GM20000 (cell line): ENCODE measurements around the gene MMP28.

Source experiments
- DNase-seq: peaks from one replicate; pipeline ENCODE4 v3.0.0; 2012; ENCODE audit warnings: low spot score
- TF ChIP-seq, protein P1 (sequence below): IDR thresholded peaks from 2 replicates; pipeline ENCODE4 v1.5.1; 2012; ENCODE audit warnings: mild to moderate bottlenecking, control low read depth; ENCODE audit errors: extremely low read depth, missing control alignments

Gene MMP28

DNA sequence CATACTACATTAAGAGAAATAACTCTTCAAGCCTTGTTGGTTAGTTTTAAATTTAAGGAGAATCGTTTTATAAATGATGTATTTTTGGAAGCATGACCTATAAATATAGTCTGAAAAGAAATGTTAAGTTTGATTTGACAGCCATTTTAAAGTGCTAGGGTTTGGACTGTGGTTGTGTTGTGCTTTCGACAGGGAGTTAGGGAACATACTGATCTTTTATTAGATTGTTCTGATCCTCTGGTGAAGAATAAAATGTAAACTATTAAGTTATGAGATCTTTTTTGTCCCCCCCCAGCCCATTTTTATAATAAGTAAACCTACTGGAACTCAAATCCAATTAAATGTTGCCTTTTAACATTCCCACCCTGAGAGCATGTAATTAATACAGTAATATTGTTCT is 25.9 kb upstream of the MMP28 start:
- TF ChIP-seq, protein P1, sequence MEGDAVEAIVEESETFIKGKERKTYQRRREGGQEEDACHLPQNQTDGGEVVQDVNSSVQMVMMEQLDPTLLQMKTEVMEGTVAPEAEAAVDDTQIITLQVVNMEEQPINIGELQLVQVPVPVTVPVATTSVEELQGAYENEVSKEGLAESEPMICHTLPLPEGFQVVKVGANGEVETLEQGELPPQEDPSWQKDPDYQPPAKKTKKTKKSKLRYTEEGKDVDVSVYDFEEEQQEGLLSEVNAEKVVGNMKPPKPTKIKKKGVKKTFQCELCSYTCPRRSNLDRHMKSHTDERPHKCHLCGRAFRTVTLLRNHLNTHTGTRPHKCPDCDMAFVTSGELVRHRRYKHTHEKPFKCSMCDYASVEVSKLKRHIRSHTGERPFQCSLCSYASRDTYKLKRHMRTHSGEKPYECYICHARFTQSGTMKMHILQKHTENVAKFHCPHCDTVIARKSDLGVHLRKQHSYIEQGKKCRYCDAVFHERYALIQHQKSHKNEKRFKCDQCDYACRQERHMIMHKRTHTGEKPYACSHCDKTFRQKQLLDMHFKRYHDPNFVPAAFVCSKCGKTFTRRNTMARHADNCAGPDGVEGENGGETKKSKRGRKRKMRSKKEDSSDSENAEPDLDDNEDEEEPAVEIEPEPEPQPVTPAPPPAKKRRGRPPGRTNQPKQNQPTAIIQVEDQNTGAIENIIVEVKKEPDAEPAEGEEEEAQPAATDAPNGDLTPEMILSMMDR, result no peak
- no peak for DNase-seq

DNA sequence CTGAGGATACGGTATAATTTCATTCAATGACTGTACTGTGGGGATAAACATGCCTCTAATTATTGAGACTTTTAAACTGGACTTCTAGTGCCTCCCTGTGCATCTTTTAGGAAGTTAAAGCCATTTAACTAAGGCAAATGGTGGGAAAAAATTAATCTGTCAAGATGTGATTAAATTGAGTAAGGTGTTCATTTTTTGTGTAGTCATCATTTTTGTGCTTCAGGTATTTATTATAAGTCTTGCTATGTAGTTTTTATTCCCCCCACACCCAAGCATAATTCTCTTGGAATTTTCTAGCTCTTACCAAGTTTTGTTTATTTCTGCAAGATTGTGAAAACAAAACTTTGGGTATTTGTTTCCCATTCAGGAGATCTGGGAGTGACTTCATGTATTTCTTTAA is 24.0 kb upstream of the MMP28 start:
- TF ChIP-seq, protein P1, result no peak
- DNase-seq, result no peak

DNA sequence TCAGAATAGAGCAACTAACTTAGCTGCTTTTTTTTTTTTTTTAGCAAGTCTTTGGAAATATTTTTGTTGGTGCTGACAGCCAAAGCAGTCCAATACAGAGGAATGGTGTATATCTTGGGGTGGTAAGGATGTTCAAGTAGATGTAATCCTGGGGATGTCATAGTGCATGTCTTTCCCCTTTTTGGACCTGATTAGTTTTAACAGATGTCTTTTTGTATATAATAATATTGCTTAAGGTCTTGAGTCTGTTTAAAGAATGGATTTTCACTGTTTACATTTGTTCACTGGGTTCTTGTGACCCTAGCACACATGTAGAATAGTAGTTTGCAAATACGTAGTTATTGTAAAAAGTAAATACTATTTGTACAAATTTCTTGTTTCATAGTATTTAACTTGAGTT is 21.8 kb upstream of the MMP28 start:
- TF ChIP-seq, protein P1, result no peak
- DNase-seq, result no peak

DNA sequence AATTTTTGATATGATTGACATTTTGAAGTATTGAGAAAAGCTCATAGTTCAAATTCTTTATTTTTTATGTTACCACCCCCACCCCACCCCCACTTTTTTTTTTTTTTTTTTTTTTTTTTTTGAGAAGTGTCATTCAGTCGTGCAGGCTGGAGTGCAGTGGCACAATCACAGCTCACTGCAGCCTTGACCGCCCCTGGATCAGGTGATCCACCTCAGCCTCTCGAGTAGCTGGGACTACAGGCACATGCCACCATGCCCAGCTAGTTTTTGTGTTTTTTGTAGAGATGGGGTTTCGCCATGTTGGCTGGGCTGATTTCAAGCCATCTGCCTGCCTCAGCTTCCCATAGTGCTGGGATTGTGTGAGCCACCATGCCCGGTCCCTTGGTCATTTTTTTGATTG is 21.3 kb upstream of the MMP28 start:
- TF ChIP-seq, protein P1, result no peak

DNA sequence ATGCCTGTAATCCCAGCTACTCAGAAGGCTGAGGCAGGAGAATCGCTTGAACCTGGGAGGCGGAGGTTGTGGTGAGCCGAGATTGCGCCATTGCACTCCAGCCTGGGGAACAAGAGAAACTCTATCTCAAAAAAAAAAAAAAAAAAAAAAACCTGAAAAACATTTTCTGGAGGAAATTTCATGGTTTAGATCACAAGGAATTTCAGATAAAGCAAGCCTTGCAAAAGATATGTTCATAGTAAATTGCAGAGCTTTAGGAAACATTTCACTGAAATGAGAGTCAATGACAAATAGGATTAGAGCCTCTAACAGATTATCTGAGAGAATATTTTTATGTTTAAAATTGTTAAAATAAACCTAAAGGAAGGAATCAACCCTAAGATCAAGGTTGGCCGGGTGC is 17.0 kb upstream of the MMP28 start:
- DNase-seq, result no peak
- TF ChIP-seq, protein P1, result no peak

More for the DNA sequence above, 21.3 kb upstream of the MMP28 start:
- DNase-seq, result no peak

DNA sequence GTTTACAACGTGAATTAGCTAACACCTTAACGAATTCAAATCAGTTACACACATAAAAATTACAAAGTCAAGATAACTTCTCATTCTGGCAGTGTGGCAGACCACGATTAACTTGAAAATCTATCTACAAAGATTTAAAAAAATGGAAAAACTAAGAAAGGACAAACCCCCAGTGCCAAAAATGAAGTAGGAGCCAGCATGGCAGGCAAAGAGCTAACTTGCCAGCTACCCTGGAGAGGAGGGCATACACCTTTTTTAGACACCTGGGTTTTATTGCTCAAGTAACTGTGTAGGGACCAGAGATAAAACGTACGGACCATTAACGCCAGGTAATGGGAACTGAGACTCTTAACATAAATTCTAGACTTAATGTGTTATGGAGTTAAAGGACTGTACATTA is 16.3 kb upstream of the MMP28 start:
- no peak for DNase-seq
- TF ChIP-seq, protein P1, result no peak

DNA sequence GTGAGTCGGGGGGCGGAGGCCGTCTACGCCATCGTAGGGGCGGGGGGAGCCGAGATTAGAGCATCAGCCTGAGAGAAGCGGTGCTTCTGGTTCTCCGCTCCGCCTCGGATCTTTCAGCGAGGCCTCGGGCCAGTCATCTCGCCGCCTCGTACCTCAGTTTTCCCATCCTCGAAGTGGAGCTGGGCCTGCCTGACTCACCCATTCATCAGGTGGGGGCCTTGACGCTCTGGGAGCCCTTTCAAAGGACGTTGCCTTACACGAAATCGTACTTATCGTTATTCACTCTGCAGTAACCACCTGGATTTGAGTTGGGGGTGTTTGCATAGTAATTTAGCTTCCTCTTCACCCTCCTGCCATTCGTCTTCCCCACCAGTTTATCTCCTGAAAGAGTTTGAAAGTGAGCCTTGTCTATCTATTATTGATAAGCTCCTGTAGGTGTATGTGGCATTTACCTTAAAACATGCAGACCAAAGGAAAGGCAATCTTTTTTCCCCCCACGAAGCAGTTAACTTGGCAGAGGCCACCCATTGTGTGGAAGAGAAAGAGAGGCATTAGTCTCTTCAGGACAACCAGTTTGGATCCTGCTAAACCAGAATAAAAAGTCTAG is 14.5 kb upstream of the MMP28 start:
- TF ChIP-seq, protein P1, result no peak
- DNase-seq, result no peak
